ENCODE results near the gene IMPACT.

Gene IMPACT

GRCh38 chr18:24426398-24427294 is at the start of gene IMPACT:
Gene IMPACT (plus strand): TSS chr18:24426670. CDS start chr18:24426757, 87 bp downstream.
- DNase-seq (ENCODE audit: low spot score), result peak; percentile 60

GRCh38 chr18:24378598-24378997 is 47.9 kb upstream of the IMPACT start:
- DNase-seq (ENCODE audit: low spot score), result no peak

GRCh38 chr18:24380163-24380747 is 46.2 kb upstream of the IMPACT start:
- DNase-seq (ENCODE audit: low spot score), result no peak

- DNase-seq (ENCODE audit: low spot score), result no peak
These were observed 45.3 kb upstream of the IMPACT start for GRCh38 chr18:24381126-24381525.

GRCh38 chr18:24386681-24387080 is 39.8 kb upstream of the IMPACT start:
- no peak for DNase-seq (ENCODE audit: low spot score)

- no peak for DNase-seq (ENCODE audit: low spot score)
These were observed 37.5 kb upstream of the IMPACT start for GRCh38 chr18:24388957-24389356.

GRCh38 chr18:24395049-24395795 is 31.2 kb upstream of the IMPACT start:
- DNase-seq (ENCODE audit: low spot score), result no peak

- DNase-seq (ENCODE audit: low spot score), result no peak
These were observed 30.3 kb upstream of the IMPACT start for GRCh38 chr18:24396082-24396633.

GRCh38 chr18:24397131-24397693 is 29.3 kb upstream of the IMPACT start:
- no peak for DNase-seq (ENCODE audit: low spot score)

GRCh38 chr18:24397694-24398368 is 28.6 kb upstream of the IMPACT start, which contains the start of gene OSBPL1A:
Gene OSBPL1A (minus strand): TSS chr18:24397824. CDS start chr18:24377533, 20,291 bp downstream.
- DNase-seq (ENCODE audit: low spot score), result peak; percentile 80

- no peak for DNase-seq (ENCODE audit: low spot score)
These were observed 27.9 kb upstream of the IMPACT start for GRCh38 chr18:24398540-24398939.

GRCh38 chr18:24400587-24400986 is 25.9 kb upstream of the IMPACT start:
- no peak for DNase-seq (ENCODE audit: low spot score)

GRCh38 chr18:24402209-24402785 is 24.2 kb upstream of the IMPACT start:
- DNase-seq (ENCODE audit: low spot score), result no peak

GRCh38 chr18:24403076-24403475 is 23.4 kb upstream of the IMPACT start:
- no peak for DNase-seq (ENCODE audit: low spot score)

GRCh38 chr18:24404591-24404990 is 21.9 kb upstream of the IMPACT start:
- no peak for DNase-seq (ENCODE audit: low spot score)

GRCh38 chr18:24408496-24408895 is 18.0 kb upstream of the IMPACT start:
- no peak for DNase-seq (ENCODE audit: low spot score)

GRCh38 chr18:24413148-24413547 is 13.3 kb upstream of the IMPACT start:
- DNase-seq (ENCODE audit: low spot score), result no peak

- no peak for DNase-seq (ENCODE audit: low spot score)
These were observed 12.0 kb upstream of the IMPACT start for GRCh38 chr18:24414349-24415003.

GRCh38 chr18:24417480-24417879 is 9.0 kb upstream of the IMPACT start:
- DNase-seq (ENCODE audit: low spot score), result no peak

- no peak for DNase-seq (ENCODE audit: low spot score)
These were observed 5.9 kb upstream of the IMPACT start for GRCh38 chr18:24420551-24420950.

Data from HuH-7.5 (cell line).